H1 (cell line): ENCODE measurements around the gene RASD1. TPM values are rescaled to one million over a fixed set of nuclear protein-coding genes. Genes with fewer than 3 reads are reported as not detected.

ENCODE experiments used
- CTCF ChIA-PET: fragments of 300-600 bp; sonication (Branson Sonifier 250); formaldehyde crosslinking; loops from one replicate; lab custom pipeline; 2021; ENCODE audit not compliant: partially characterized antibody; lab: Charles Lee
- POLR2A ChIA-PET: fragments of 300-600 bp; sonication (Branson Sonifier 250); formaldehyde crosslinking; loops from one replicate; lab custom pipeline; 2021; ENCODE audit warnings: inconsistent platforms; ENCODE audit not compliant: partially characterized antibody; lab: Charles Lee
- DNase-seq, 2 experiments: peaks; one replicate each; pipeline versions ENCODE4 v3.0.0 to v3.0.0-alpha.2; 2010 to 2022; ENCODE audit warnings: low spot score in 2 of 2, low read depth in 1 of 2, mixed read lengths in 1 of 2
- FAIRE-seq: peaks from 2 replicates; lab custom pipeline; 2011; peaks lifted over from hg19 to GRCh38; lab: Jason Lieb, UNC
- H2AFZ ChIP-seq: 2 replicates; pipeline ENCODE4 v1.8.1; 2012; ENCODE audit warnings: low read length, inconsistent platforms
- H2AK5ac ChIP-seq: 2 replicates; pipeline ENCODE4 v1.6.1; 2013; ENCODE audit warnings: low read depth, low read length
- H2BK120ac ChIP-seq: replicated peaks from 2 replicates; pipeline ENCODE3; 2013; ENCODE audit warnings: low read depth, low read length, inconsistent platforms
- H2BK12ac ChIP-seq: 2 replicates; pipeline ENCODE4 v1.6.1; 2013; ENCODE audit warnings: low read depth, low read length
- H2BK15ac ChIP-seq: 2 replicates; pipeline ENCODE4 v1.6.1; 2013; ENCODE audit warnings: low read length
- H2BK20ac ChIP-seq: 2 replicates; pipeline ENCODE4 v1.6.1; 2013; ENCODE audit warnings: low read length
- H2BK5ac ChIP-seq: 2 replicates; pipeline ENCODE4 v1.6.1; 2013; ENCODE audit warnings: low read depth, low read length
- H3K14ac ChIP-seq: 2 replicates; pipeline ENCODE4 v1.6.1; 2013; ENCODE audit warnings: inconsistent platforms; ENCODE audit not compliant: insufficient read length
- H3K18ac ChIP-seq: 2 replicates; pipeline ENCODE4 v1.6.1; 2013; ENCODE audit warnings: low read length; ENCODE audit errors: extremely low read depth
- H3K23ac ChIP-seq: 2 replicates; pipeline ENCODE4 v1.6.1; 2013; ENCODE audit warnings: inconsistent platforms; ENCODE audit not compliant: insufficient read length
- H3K23me2 ChIP-seq: 2 replicates; pipeline ENCODE4 v1.6.1; 2013; ENCODE audit warnings: low read depth, low read length
- H3K27ac ChIP-seq: 2 replicates; pipeline ENCODE4 v1.6.1; 2011; ENCODE audit warnings: low read depth, low read length, inconsistent platforms
- H3K27me3 ChIP-seq, 4 experiments: replicated peaks in 1 of 4; 1 replicate in 1 of 4; 2 replicates in 3 of 4; pipeline versions ENCODE4 v1.6.1 to v1.8.1; 2011 to 2013; ENCODE audit warnings: low read length in 3 of 4, mild to moderate bottlenecking in 3 of 4, inconsistent platforms in 2 of 4, mixed read lengths in 2 of 4, moderate library complexity in 1 of 4; ENCODE audit not compliant: control insufficient read depth in 3 of 4, insufficient read depth in 3 of 4; ENCODE audit errors: extremely low read depth in 1 of 4
- H3K36me3 ChIP-seq, 4 experiments: 2 replicates each; pipeline versions ENCODE4 v1.6.1 to v1.8.1; 2011 to 2013; ENCODE audit warnings: mild to moderate bottlenecking in 4 of 4, low read length in 3 of 4, moderate library complexity in 2 of 4, control low read depth in 1 of 4, inconsistent platforms in 1 of 4; ENCODE audit not compliant: insufficient read depth in 4 of 4, control insufficient read depth in 2 of 4
- H3K4ac ChIP-seq: replicated peaks from 2 replicates; pipeline ENCODE3; 2013; ENCODE audit warnings: low read length, low read depth, mixed read lengths, inconsistent platforms; ENCODE audit not compliant: insufficient read length
- H3K4me1 ChIP-seq, 4 experiments: replicated peaks in 1 of 4; 1 replicate in 1 of 4; 2 replicates in 3 of 4; pipeline versions ENCODE4 v1.6.1 to v1.8.1; 2011 to 2013; ENCODE audit warnings: low read length in 3 of 4, inconsistent platforms in 2 of 4, mixed read lengths in 1 of 4; ENCODE audit not compliant: insufficient read depth in 4 of 4, control insufficient read depth in 3 of 4
- H3K4me2 ChIP-seq, 2 experiments: 2 replicates each; pipeline versions ENCODE4 v1.6.1 to v1.8.1; 2011 to 2013; ENCODE audit warnings: low read depth in 2 of 2, low read length in 2 of 2, control low read depth in 1 of 2, inconsistent platforms in 1 of 2, mild to moderate bottlenecking in 1 of 2; ENCODE audit not compliant: insufficient read depth in 1 of 2
- H3K4me3 ChIP-seq, 4 experiments: fragments of 200-600, 300-600 bp in 1 of 4; sonication (generic), shearing (Covaris generic), sonication (Bioruptor Twin) in 1 of 4; 2 replicates each; pipeline versions ENCODE4 v1.5.1 to v1.8.1; 2011 to 2016; ENCODE audit warnings: low read length in 4 of 4, low read depth in 3 of 4, control low read depth in 2 of 4, inconsistent platforms in 2 of 4, mild to moderate bottlenecking in 2 of 4, mixed read lengths in 1 of 4, moderate library complexity in 1 of 4; ENCODE audit not compliant: insufficient read depth in 2 of 4; ENCODE audit errors: extremely low read depth in 1 of 4
- H3K56ac ChIP-seq: replicated peaks from 2 replicates; pipeline ENCODE3; 2013; ENCODE audit warnings: low read depth, mild to moderate bottlenecking, mixed read lengths, low read length, inconsistent platforms; ENCODE audit not compliant: insufficient read length
- H3K79me1 ChIP-seq: 2 replicates; pipeline ENCODE4 v1.6.1; 2013; ENCODE audit warnings: low read depth, low read length, control low read depth
- H3K79me2 ChIP-seq, 2 experiments: 2 replicates each; pipeline versions ENCODE4 v1.6.1 to v1.8.1; 2012 to 2013; ENCODE audit warnings: low read length in 2 of 2, mild to moderate bottlenecking in 2 of 2, inconsistent platforms in 1 of 2; ENCODE audit not compliant: insufficient read depth in 2 of 2, control insufficient read depth in 1 of 2
- H3K9ac ChIP-seq, 4 experiments: replicated peaks in 1 of 4; 1 replicate in 1 of 4; 2 replicates in 3 of 4; pipeline versions ENCODE4 v1.6.1 to v1.8.1; 2011 to 2013; ENCODE audit warnings: low read depth in 3 of 4, low read length in 3 of 4, control low read depth in 2 of 4, mild to moderate bottlenecking in 2 of 4, moderate library complexity in 2 of 4, inconsistent platforms in 1 of 4; ENCODE audit errors: extremely low read depth in 1 of 4
- H3K9me3 ChIP-seq, 2 experiments: 2 replicates each; pipeline versions ENCODE4 v1.6.1 to v1.8.1; 2012 to 2013; ENCODE audit warnings: mild to moderate bottlenecking in 2 of 2, moderate library complexity in 2 of 2, control low read depth in 1 of 2, inconsistent platforms in 1 of 2, low read depth in 1 of 2, low read length in 1 of 2, mixed read lengths in 1 of 2; ENCODE audit not compliant: insufficient read depth in 2 of 2
- H4K20me1 ChIP-seq, 2 experiments: replicated peaks in 1 of 2; 2 replicates each; pipeline versions ENCODE3 to v1.8.1; 2011 to 2013; ENCODE audit warnings: inconsistent platforms in 2 of 2, low read length in 2 of 2, mild to moderate bottlenecking in 1 of 2; ENCODE audit not compliant: insufficient read depth in 2 of 2, control insufficient read depth in 1 of 2
- H4K5ac ChIP-seq: 2 replicates; pipeline ENCODE4 v1.6.1; 2013; ENCODE audit warnings: low read length, low read depth, mixed read lengths, inconsistent platforms; ENCODE audit not compliant: insufficient read length
- H4K8ac ChIP-seq: 2 replicates; pipeline ENCODE4 v1.8.0; 2013; ENCODE audit warnings: mild to moderate bottlenecking, moderate library complexity, low read length, inconsistent platforms; ENCODE audit not compliant: insufficient read depth; ENCODE audit errors: extremely low read depth
- H4K91ac ChIP-seq: replicated peaks from 2 replicates; pipeline ENCODE3; 2013; ENCODE audit warnings: low read length, mixed read lengths, inconsistent platforms; ENCODE audit not compliant: insufficient read length
- BACH1 ChIP-seq: IDR thresholded peaks from 2 replicates; pipeline ENCODE4 v1.6.1; 2012; ENCODE audit warnings: low read length, improper control_type of control experiment
- RAD21 ChIP-seq, 2 experiments: IDR thresholded peaks in 1 of 2; conservative IDR thresholded peaks in 1 of 2; 2 replicates each; pipeline ENCODE4 v1.6.1; 2011; ENCODE audit warnings: low read depth in 2 of 2, low read length in 2 of 2, improper control_type of control experiment in 1 of 2, inconsistent platforms in 1 of 2, mild to moderate bottlenecking in 1 of 2, moderate library complexity in 1 of 2
- WGBS, 2 experiments: shearing (Covaris generic) in 1 of 2; methylation state at CpG; one replicate each; pipeline versions ENCODE4 v1.1.6 to v1.1.7; 2013 to 2015; ENCODE audit warnings: low lambda C conversion rate in 2 of 2, mixed read lengths in 2 of 2, inconsistent platforms in 1 of 2, low coverage in 1 of 2, missing lambda C conversion rate in 1 of 2; ENCODE audit not compliant: insufficient replicate concordance in 2 of 2, insufficient coverage in 1 of 2, insufficient read length in 1 of 2; ENCODE audit errors: extremely low coverage in 1 of 2, missing lambda C conversion rate in 1 of 2; 5-methylcytosine and 5-hydroxymethylcytosine counted together
- polyA plus RNA-seq, 7 experiments: library from polyadenylated mRNA; depleted of rRNA in 3 of 7; stranded (reverse) in 5 of 7; unstranded in 2 of 7; fragments of >200 nt in 5 of 7; fragments of 200-250 nt in 2 of 7; gene quantifications; 1 replicate in 5 of 7; 2 replicates in 1 of 7; 4 replicates in 1 of 7; pipeline versions ENCODE4 v1.2.1 to v1.2.3, GENCODE V29; 2011 to 2013; ENCODE audit warnings: missing spikeins in 2 of 7, mixed read lengths in 2 of 7
- total RNA-seq: library from RNA; stranded (reverse); fragmentation: NEBNext Ultra II Directional; extraction: Animal tissue kit (Norgen Biotek cat#: 25700); gene quantifications from 2 replicates; pipeline ENCODE4 v1.2.1, GENCODE V29; 2021

The RASD1 gene
- total and polyA plus RNA-seq, 2 of the 8 experiments (the other 6 are each of a cell fraction or from before 2014, with no cell fraction given), result 2.3 to 2.6 TPM

GRCh38 chr17:17508646-17509591 lies 12.7 kb upstream of the RASD1 start:
- whole genome bisulfite sequencing, 2 experiments, result 93% methylated on average over 31 of the region's 33 CpGs; no CpG with 5 or more reads in 1 of the 2 experiments
- TF ChIP-seq BACH1, result no peak
- TF ChIP-seq RAD21 (IDR thresholded peaks at IDR 0.05 in 1 of 2, conservative IDR thresholded peaks at IDR 0.05 in 1 of 2; ENCODE audit: low read depth in 2 of 2, low read length in 2 of 2), result peak in 1 of 2 experiments; percentile 15; a peak in 1 of 4 replicates
- TF ChIP-seq, all 59 proteins: peak for 1
- Histone ChIP-seq H3K79me2 (no peaks in the 10 kb centered on the region), H3K27ac (no peak overlapping the region), H3K4ac (no peak overlapping the region), H3K56ac (no peak overlapping the region), H2BK20ac (no peak overlapping the region), H3K18ac (no peak overlapping the region), H3K14ac (no peak overlapping the region), H4K5ac (no peak overlapping the region), H3K4me2 (no peak overlapping the region), H2AFZ (no peak overlapping the region), H4K91ac (no peak overlapping the region), H3K27me3 (no peaks in the 10 kb centered on the region), H4K20me1 (peaks cover 0 to 2% of the 10 kb centered on the region in 2 experiments), H3K4me1 (peaks cover 0 to 2% (median 0%) of the 10 kb centered on the region in 4 experiments; a peak in 1 of 7 replicates), H3K36me3 (no peaks in the 10 kb centered on the region), H3K9ac (no peak overlapping the region), H2BK120ac (no peak overlapping the region), H3K23me2 (peaks cover 1% of the 10 kb centered on the region; the same call in 1 of the 2 replicates), H3K79me1 (no peaks in the 10 kb centered on the region), H2BK15ac (no peak overlapping the region), H3K4me3 (no peak overlapping the region), H3K9me3 (no peaks in the 10 kb centered on the region), H2BK12ac (no peak overlapping the region), H4K8ac (no peak overlapping the region), H2BK5ac (no peak overlapping the region), H3K23ac (no peak overlapping the region), H2AK5ac (peak overlapping the region; percentile 75; the same call in 1 of the 2 replicates)
- FAIRE-seq (no peak), DNase-seq (no peak)
- ChIA-PET CTCF (interaction anchor here (0.9 to 4.4 kb wide), 5 partner anchors 10 to 60 kb away, joined by 3 to 47 read pairs (median 11); partner anchors contain the start of gene RASD1), POLR2A (no interaction called here)
